ENCODE measurements around the gene LRRC74B. TPM values are rescaled to one million over a fixed set of nuclear protein-coding genes. Genes with fewer than 3 reads are reported as not detected.
"Not testable (repeated sequence)": the region's sequence is repeated elsewhere in the genome, so short reads cannot be mapped to it uniquely, and the experiment has no call there.

Gene LRRC74B
- total RNA-seq, 2 experiments from 2014 or later = not detected

DNA sequence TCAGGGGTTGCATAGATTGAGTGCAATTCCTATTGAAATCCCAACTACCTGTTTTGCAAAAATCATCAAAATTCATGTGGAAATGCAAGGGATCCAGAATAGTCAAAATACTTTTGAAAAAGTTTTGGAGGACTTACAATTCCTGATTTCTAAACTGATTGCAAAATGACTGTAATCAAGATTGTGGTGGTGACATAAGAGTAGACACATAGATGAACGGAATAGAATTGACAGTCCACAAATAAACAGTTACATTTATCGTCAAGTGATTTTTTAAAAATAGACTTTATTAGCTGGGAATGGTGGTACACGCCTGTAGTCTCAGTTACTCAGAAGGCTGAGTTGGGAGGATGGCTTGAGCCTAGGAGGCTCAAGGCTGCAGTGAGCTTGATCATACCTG, 10.8 kb upstream of the LRRC74B start:
- POLR2A ChIA-PET = no interaction called here
- Mint-ChIP-seq H3K36me3 (ENCODE audit: low read depth) (no peaks in the 10 kb centered on the region), H3K27ac (no peak overlapping the region), H3K4me3 (no peak overlapping the region), H3K4me1 (peaks cover 2% of the 10 kb centered on the region), H3K27me3 (peaks cover 21% of the 10 kb centered on the region), H3K9me3 (ENCODE audit: low read depth) (no peaks in the 10 kb centered on the region)
- no peak for ATAC-seq
- intact Hi-C loops (cut with DNase I, micrococcal nuclease) = loop anchor here in 1 of 2 experiments (5.0 kb wide), 1 partner anchor 42 kb away; no protein-coding TSS in a partner anchor
- CTCF ChIA-PET = no interaction called here
- DNase-seq = no peak

GRCh38 chr22:21038405-21038804, 7.3 kb upstream of the LRRC74B start:
- no peak for ATAC-seq
- Mint-ChIP-seq H3K9me3 (ENCODE audit: low read depth) (no peaks in the 10 kb centered on the region), H3K4me3 (no peak overlapping the region), H3K36me3 (ENCODE audit: low read depth) (no peaks in the 10 kb centered on the region), H3K4me1 (peaks cover 4% of the 10 kb centered on the region), H3K27ac (no peak overlapping the region), H3K27me3 (peaks cover 12% of the 10 kb centered on the region)
- ChIA-PET CTCF (interaction anchor here (0.7 to 1.5 kb wide), 2 partner anchors 10 to 17 kb away, joined by 3 to 6 read pairs; no protein-coding TSS in a partner anchor), POLR2A (no interaction called here)
- DNase-seq = no peak
- intact Hi-C loops (cut with DNase I, micrococcal nuclease) = no loop called here

DNA sequence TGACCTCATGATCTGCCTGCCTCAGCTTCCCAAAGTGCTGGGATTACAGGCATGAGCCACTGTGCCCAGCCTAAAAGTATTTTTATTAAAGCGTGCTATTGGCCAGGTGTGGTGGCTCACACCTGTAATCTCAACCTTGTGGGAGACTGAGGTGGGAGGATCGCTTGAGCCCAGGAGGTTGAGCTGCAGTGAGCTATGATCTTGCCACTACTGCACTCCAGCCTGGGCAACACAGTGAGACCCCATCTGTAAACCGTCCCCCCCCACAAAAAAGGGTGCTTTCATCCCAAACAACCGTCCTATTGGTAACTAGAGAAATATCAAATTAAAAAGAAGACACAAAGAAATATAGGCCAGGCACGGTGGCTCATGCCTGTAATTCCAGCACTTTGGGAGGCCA, 6.6 kb upstream of the LRRC74B start:
- H3K36me3 Mint-ChIP-seq (ENCODE audit: low read depth); H3K4me1 Mint-ChIP-seq; DNase-seq; ATAC-seq; H3K9me3 Mint-ChIP-seq (ENCODE audit: low read depth); H3K27ac Mint-ChIP-seq; H3K4me3 Mint-ChIP-seq; intact Hi-C loops (cut with DNase I, micrococcal nuclease); POLR2A ChIA-PET: not testable (repeated sequence)
- CTCF ChIA-PET = interaction anchor here (0.7 to 1.5 kb wide), 2 partner anchors 11 to 18 kb away, joined by 3 to 6 read pairs; no protein-coding TSS in a partner anchor
- H3K27me3 Mint-ChIP-seq = peaks cover 11% of the 10 kb centered on the region

- H3K27ac Mint-ChIP-seq = no peak overlapping the region
- intact Hi-C loops (cut with DNase I, micrococcal nuclease) = no loop called here
- POLR2A ChIA-PET = no interaction called here
- H3K27me3 Mint-ChIP-seq = peaks cover 15% of the 10 kb centered on the region
- no peak for ATAC-seq
- no peaks in the 10 kb centered on the region for H3K9me3 Mint-ChIP-seq (ENCODE audit: low read depth)
- DNase-seq = no peak
- H3K4me1 Mint-ChIP-seq = peaks cover 23% of the 10 kb centered on the region
- CTCF ChIA-PET = interaction anchor here (1.2 kb wide), 1 partner anchor 27 kb away, joined by 4 read pairs; the partner anchor contains the start of gene P2RX6
- no peaks in the 10 kb centered on the region for H3K36me3 Mint-ChIP-seq (ENCODE audit: low read depth)
- H3K4me3 Mint-ChIP-seq = no peak overlapping the region
Observed at GRCh38 chr22:21041937-21042336, 3.8 kb upstream of the LRRC74B start.

DNA sequence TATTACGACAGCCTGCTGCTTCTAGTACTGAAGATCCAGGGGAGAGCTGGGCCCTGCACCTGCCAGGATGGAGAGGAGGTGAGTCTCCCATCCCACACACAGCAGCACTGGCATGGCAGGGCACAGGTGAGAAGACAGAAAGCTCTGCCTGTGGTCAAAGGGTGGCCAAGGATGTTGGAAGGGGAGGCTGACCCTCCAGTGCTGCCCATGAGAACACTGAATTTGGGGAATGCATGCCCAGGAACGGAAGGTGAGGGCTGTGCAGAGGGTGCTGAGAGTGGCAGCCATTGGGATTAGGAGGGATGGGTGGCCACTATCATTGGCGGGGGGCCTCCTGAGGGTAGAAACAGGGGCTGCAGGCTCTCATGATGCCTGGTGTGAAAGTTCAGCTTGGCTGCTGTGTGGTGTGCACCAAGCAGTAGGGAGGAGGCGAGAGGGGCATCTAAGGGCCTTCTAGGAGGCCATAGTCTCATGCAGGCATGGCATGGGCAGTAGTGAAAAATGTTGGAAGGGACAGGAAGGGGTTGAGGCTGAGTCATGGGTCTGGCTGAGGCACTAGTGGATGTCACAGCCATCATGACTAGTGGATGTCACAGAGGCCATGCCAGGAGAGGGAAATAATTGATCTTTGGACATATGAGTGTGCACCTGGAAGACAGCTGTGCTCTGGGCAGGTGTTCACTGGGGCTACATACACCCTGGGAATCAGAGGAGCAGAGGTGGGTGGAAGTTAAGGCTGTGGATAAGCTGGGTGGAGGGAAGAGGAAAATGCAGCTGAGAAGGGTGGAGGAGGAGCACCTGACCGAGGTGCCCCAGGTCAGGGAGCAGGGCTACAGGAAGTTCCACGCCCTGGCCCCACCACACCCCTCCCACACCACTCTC, 2.5 kb upstream of the LRRC74B start:
- intact Hi-C loops (cut with DNase I, micrococcal nuclease) = no loop called here
- Mint-ChIP-seq H3K36me3 (ENCODE audit: low read depth) (no peaks in the 10 kb centered on the region), H3K4me1 (peaks cover 23% of the 10 kb centered on the region), H3K4me3 (no peak overlapping the region), H3K9me3 (ENCODE audit: low read depth) (no peaks in the 10 kb centered on the region), H3K27ac (no peak overlapping the region), H3K27me3 (peaks cover 15% of the 10 kb centered on the region)
- ATAC-seq (no peak), DNase-seq (no peak)
- ChIA-PET POLR2A (no interaction called here), CTCF (interaction anchor here (0.6 kb wide), 1 partner anchor 302 kb away, joined by 3 read pairs; no protein-coding TSS in a partner anchor)

GRCh38 chr22:21043860-21044535, 1.7 kb upstream of the LRRC74B start:
- ChIA-PET CTCF (no interaction called here), POLR2A (interaction anchor here (0.5 kb wide), 1 partner anchor 97 kb away, joined by 4 read pairs; no protein-coding TSS in a partner anchor)
- Mint-ChIP-seq H3K36me3 (ENCODE audit: low read depth) (no peaks in the 10 kb centered on the region), H3K4me3 (no peak overlapping the region), H3K4me1 (peaks cover 23% of the 10 kb centered on the region), H3K27me3 (peaks cover 15% of the 10 kb centered on the region), H3K27ac (no peak overlapping the region), H3K9me3 (ENCODE audit: low read depth) (no peaks in the 10 kb centered on the region)
- no peak for DNase-seq
- ATAC-seq = no peak
- intact Hi-C loops (cut with DNase I, micrococcal nuclease) = no loop called here

DNA sequence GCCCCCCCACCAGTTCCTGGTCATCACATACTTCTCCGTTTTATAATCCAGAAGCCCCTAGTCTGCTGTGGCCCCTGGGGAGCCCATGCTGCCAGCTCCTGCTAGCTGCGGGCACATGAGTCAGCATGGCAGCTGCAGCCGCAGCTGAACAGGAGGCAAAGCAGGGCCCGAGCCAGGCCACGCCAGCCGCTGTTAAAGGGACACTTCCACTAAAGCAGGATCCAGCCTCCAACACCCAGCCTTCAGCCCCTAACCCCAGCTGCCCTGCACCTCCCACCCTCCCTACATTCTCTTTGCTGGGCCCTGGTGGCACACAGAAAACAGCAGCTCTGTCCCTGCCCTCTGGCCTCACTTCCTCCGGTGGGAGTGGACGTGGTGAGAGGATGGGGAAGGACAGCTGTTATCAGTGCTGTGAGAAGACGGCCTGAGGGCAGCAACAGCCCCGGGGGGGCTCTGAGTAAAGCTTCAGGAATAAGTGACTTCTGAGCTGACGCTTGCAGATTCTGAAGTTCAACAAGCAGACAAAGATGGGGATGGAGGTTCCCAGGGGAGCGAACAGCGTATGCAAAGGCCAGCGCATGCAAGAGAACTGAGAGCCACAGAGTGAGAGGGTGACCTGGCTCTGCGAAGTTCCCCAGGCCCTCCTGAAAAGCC, 688 bp upstream of the LRRC74B start:
- peak; percentile 27 for DNase-seq
- Mint-ChIP-seq H3K4me1 (peaks cover 23% of the 10 kb centered on the region), H3K27me3 (peaks cover 15% of the 10 kb centered on the region), H3K9me3 (ENCODE audit: low read depth) (no peaks in the 10 kb centered on the region), H3K27ac (no peak overlapping the region), H3K36me3 (ENCODE audit: low read depth) (no peaks in the 10 kb centered on the region), H3K4me3 (peak overlapping the region; percentile 50)
- ATAC-seq = peak; percentile 8
- POLR2A ChIA-PET = interaction anchor here (0.6 kb wide), 1 partner anchor 86 kb away, joined by 3 read pairs; no protein-coding TSS in a partner anchor
- CTCF ChIA-PET = interaction anchor here (1.3 kb wide), 1 partner anchor 58 kb away, joined by 5 read pairs; no protein-coding TSS in a partner anchor
- intact Hi-C loops (cut with DNase I, micrococcal nuclease) = loop anchor here in 1 of 2 experiments (1.0 kb wide), 1 partner anchor 43 kb away; the partner anchor contains the start of gene THAP7

GRCh38 chr22:21047035-21047661, 1.4 kb downstream of the LRRC74B start:
- H3K4me1 Mint-ChIP-seq = peaks cover 23% of the 10 kb centered on the region
- intact Hi-C loops (cut with DNase I, micrococcal nuclease) = no loop called here
- H3K27me3 Mint-ChIP-seq = peaks cover 15% of the 10 kb centered on the region
- ChIA-PET POLR2A (no interaction called here), CTCF (interaction anchor here (1.4 kb wide), 1 partner anchor 85 kb away, joined by 5 read pairs; no protein-coding TSS in a partner anchor)
- no peak for ATAC-seq
- no peak overlapping the region for H3K27ac Mint-ChIP-seq
- no peaks in the 10 kb centered on the region for H3K9me3 Mint-ChIP-seq (ENCODE audit: low read depth)
- no peak for DNase-seq
- H3K36me3 Mint-ChIP-seq (ENCODE audit: low read depth) = no peaks in the 10 kb centered on the region
- no peak overlapping the region for H3K4me3 Mint-ChIP-seq

DNA sequence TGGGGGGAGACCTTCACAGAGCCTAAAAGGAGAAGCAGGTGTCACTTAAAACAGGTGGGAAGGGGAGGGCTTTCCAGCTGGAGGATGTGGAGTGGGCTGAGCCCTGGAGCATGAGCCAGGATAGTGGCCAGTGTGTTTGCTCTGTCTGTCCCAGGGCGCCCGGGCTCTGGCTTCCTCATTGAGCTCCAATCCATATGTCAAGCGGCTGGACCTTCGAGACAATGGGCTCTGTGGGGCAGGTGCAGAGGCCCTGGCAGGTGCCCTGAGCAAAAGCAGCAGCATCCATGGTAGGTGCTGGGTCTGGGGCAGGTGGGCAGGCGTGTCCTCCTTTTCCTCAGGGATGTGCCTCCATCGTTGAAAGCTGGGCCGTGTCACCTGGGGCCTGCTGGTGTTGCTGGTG, 2.0 kb downstream of the LRRC74B start:
- Mint-ChIP-seq H3K4me1 (peaks cover 23% of the 10 kb centered on the region), H3K4me3 (no peak overlapping the region), H3K27me3 (peaks cover 15% of the 10 kb centered on the region), H3K9me3 (ENCODE audit: low read depth) (no peaks in the 10 kb centered on the region), H3K36me3 (ENCODE audit: low read depth) (no peaks in the 10 kb centered on the region), H3K27ac (no peak overlapping the region)
- ChIA-PET CTCF (no interaction called here), POLR2A (no interaction called here)
- DNase-seq (no peak), ATAC-seq (no peak)
- intact Hi-C loops (cut with DNase I, micrococcal nuclease) = no loop called here

DNA sequence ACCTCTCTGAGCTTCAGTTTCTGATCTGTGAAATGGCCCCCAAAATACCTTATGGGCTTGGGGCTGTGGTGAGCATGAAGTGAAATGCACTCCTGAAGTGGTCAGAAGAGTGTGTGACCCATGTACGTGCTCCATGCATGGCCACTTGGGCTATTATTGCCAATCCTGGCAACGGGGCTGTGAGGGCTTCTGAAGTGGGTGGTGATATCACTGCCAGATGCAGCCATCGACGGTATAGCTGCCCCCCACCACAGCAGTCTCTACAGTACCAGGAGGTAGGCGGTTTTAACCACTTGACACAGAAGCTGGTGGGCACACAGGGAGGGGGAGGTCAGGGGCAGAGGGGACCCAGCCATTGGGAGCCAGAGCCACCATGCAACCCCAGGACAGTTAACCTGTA, 2.7 kb downstream of the LRRC74B start:
- intact Hi-C loops (cut with DNase I, micrococcal nuclease); CTCF ChIA-PET; POLR2A ChIA-PET: not testable (repeated sequence)

GRCh38 chr22:21048965-21049364, 3.2 kb downstream of the LRRC74B start:
- H3K27ac Mint-ChIP-seq; CTCF ChIA-PET; H3K9me3 Mint-ChIP-seq (ENCODE audit: low read depth); H3K27me3 Mint-ChIP-seq; H3K36me3 Mint-ChIP-seq (ENCODE audit: low read depth); POLR2A ChIA-PET; H3K4me3 Mint-ChIP-seq; DNase-seq; intact Hi-C loops (cut with DNase I, micrococcal nuclease); ATAC-seq: not testable (repeated sequence)
- H3K4me1 Mint-ChIP-seq = peaks cover 17% of the 10 kb centered on the region

More for the DNA sequence above, 2.7 kb downstream of the LRRC74B start:
- H3K27ac Mint-ChIP-seq; DNase-seq; H3K36me3 Mint-ChIP-seq (ENCODE audit: low read depth); ATAC-seq; H3K4me3 Mint-ChIP-seq; H3K9me3 Mint-ChIP-seq (ENCODE audit: low read depth); H3K27me3 Mint-ChIP-seq: not testable (repeated sequence)
- H3K4me1 Mint-ChIP-seq = peaks cover 21% of the 10 kb centered on the region
